Measurements from ENCODE around the gene ROR2. TPM values are rescaled to one million over a fixed set of nuclear protein-coding genes. Genes with fewer than 3 reads are reported as not detected.

ROR2 gene
- total RNA-seq, 1 experiment from 2014 or later: 5.9 TPM

- no peaks in the 10 kb centered on the region for H3K27me3 ChIP-seq (ENCODE audit: control insufficient read depth, insufficient read depth, low read length)
- no peaks in the 10 kb centered on the region for H3K4me1 ChIP-seq (ENCODE audit: control insufficient read depth, insufficient read depth, low read length)
- H3K27ac ChIP-seq (ENCODE audit: low read length): no peak overlapping the region
- H3K9me3 ChIP-seq (ENCODE audit: control insufficient read depth, insufficient read depth, low read depth, low read length): no peaks in the 10 kb centered on the region
- no TSS peak for BruUV-seq (replicated peaks)
- H3K36me3 ChIP-seq (ENCODE audit: control insufficient read depth, insufficient read depth, low read length): no peaks in the 10 kb centered on the region
- POLR2A ChIA-PET: no interaction called here
- intact Hi-C loops (cut with micrococcal nuclease; ENCODE audit: unreplicated experiment) (no loop called here), in situ Hi-C loops (cut with HindIII; ENCODE audit: low pct_unique_long_range_greater_than_20kb, low sequenced_read_pairs) (no loop called here)
- H3K4me3 ChIP-seq (ENCODE audit: low read depth in 2 of 2, low read length in 2 of 2): no peak overlapping the region
- TF ChIP-seq SIN3A (IDR thresholded peaks at IDR 0.05; ENCODE audit: borderline replicate concordance, insufficient read depth, low read depth, low read length) (no peak), POLR2AphosphoS5 (IDR thresholded peaks at IDR 0.05; ENCODE audit: low read depth, low read length) (no peak), REST (IDR thresholded peaks at IDR 0.05; ENCODE audit: insufficient read depth in 1 of 2, low read depth in 2 of 2, low read length in 1 of 2) (no peak), TCF7L2 (IDR thresholded peaks at IDR 0.05; ENCODE audit: low read depth, low read length) (no peak)
- TF ChIP-seq, protein P1, sequence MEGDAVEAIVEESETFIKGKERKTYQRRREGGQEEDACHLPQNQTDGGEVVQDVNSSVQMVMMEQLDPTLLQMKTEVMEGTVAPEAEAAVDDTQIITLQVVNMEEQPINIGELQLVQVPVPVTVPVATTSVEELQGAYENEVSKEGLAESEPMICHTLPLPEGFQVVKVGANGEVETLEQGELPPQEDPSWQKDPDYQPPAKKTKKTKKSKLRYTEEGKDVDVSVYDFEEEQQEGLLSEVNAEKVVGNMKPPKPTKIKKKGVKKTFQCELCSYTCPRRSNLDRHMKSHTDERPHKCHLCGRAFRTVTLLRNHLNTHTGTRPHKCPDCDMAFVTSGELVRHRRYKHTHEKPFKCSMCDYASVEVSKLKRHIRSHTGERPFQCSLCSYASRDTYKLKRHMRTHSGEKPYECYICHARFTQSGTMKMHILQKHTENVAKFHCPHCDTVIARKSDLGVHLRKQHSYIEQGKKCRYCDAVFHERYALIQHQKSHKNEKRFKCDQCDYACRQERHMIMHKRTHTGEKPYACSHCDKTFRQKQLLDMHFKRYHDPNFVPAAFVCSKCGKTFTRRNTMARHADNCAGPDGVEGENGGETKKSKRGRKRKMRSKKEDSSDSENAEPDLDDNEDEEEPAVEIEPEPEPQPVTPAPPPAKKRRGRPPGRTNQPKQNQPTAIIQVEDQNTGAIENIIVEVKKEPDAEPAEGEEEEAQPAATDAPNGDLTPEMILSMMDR (IDR thresholded peaks at IDR 0.05): no peak
- no peak for ATAC-seq
- no peak for DNase-seq (ENCODE audit: low read depth, low spot score)
- CTCF ChIA-PET: no interaction called here
Measured at GRCh38 chr9:91817493-91818224, 132.4 kb downstream of the ROR2 start.

- H3K36me3 ChIP-seq (ENCODE audit: control insufficient read depth, insufficient read depth, low read length): no peaks in the 10 kb centered on the region
- in situ Hi-C loops (cut with HindIII; ENCODE audit: low pct_unique_long_range_greater_than_20kb, low sequenced_read_pairs): no loop called here
- CTCF ChIA-PET: no interaction called here
- no peak overlapping the region for H3K27ac ChIP-seq (ENCODE audit: low read length)
- no TSS peak for BruUV-seq (replicated peaks)
- POLR2A ChIA-PET: no interaction called here
- DNase-seq (ENCODE audit: low read depth, low spot score): no peak
- no peaks in the 10 kb centered on the region for H3K27me3 ChIP-seq (ENCODE audit: control insufficient read depth, insufficient read depth, low read length)
- intact Hi-C loops (cut with micrococcal nuclease; ENCODE audit: unreplicated experiment): no loop called here
- H3K9me3 ChIP-seq (ENCODE audit: control insufficient read depth, insufficient read depth, low read depth, low read length): no peaks in the 10 kb centered on the region
- ATAC-seq: no peak
- no peak for TF ChIP-seq POLR2AphosphoS5 (IDR thresholded peaks at IDR 0.05; ENCODE audit: low read depth, low read length)
- no peak for TF ChIP-seq SIN3A (IDR thresholded peaks at IDR 0.05; ENCODE audit: borderline replicate concordance, insufficient read depth, low read depth, low read length)
- TF ChIP-seq TCF7L2 (IDR thresholded peaks at IDR 0.05; ENCODE audit: low read depth, low read length): no peak
- no peak for TF ChIP-seq REST (IDR thresholded peaks at IDR 0.05; ENCODE audit: insufficient read depth in 1 of 2, low read depth in 2 of 2, low read length in 1 of 2)
- TF ChIP-seq, protein P1 (IDR thresholded peaks at IDR 0.05): no peak
- H3K4me3 ChIP-seq (ENCODE audit: low read depth in 2 of 2, low read length in 2 of 2): no peak overlapping the region
- no peaks in the 10 kb centered on the region for H3K4me1 ChIP-seq (ENCODE audit: control insufficient read depth, insufficient read depth, low read length)
Measured at GRCh38 chr9:91817106-91817492, 132.9 kb downstream of the ROR2 start.

Measured in Panc1 (cell line).